CD4-positive, alpha-beta T cell treated with Interleukin-15 for 4 hours (primary cell): ENCODE results near the gene TRMT10B.
"Not testable (repeated sequence)": the region's sequence is repeated elsewhere in the genome, so short reads cannot be mapped to it uniquely, and the experiment has no call there.

Source experiments
- DNase-seq: peaks from one replicate; pipeline ENCODE4 v3.0.0-alpha.2; 2020; ENCODE audit warnings: low spot score

Gene TRMT10B

DNA sequence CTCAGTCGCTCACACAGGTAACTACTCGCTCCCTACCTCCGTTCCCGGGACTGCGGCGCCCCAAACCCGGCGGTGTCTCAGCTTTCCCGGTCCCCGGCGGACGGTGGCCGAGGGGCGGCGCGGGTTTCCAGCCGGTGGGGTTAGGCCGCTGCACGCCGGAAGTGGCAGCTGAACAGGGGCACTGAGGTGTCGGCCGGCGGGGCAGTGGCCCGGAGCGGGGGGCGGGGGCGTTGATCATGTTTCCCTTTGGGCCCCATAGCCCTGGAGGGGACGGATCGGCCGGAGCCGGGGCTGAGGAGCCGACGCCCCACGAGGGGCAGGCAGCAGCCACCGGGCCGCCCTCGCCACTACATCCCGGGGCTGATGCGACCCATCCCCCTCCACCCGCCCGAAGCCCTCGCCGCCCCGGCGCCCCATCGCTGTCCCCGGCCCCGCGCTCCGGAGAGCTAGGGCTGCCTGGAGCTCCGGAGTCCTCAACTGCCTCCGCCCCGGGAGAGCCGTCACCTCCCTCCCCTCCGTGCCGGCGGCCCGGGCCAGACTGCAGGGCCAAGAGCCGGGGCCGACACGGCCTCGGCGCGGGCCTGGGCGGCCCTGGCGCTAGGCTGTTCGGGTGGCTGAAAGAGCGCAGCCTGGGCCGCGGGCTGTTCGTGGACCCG is 47.2 kb downstream of the TRMT10B start, which contains the start of gene DCAF10:
TSS of gene DCAF10 (plus strand) at position 167 of the 656 bp plus-strand sequence. CDS start at position 237, 70 bp downstream.
- peak; percentile 89 for DNase-seq

DNA sequence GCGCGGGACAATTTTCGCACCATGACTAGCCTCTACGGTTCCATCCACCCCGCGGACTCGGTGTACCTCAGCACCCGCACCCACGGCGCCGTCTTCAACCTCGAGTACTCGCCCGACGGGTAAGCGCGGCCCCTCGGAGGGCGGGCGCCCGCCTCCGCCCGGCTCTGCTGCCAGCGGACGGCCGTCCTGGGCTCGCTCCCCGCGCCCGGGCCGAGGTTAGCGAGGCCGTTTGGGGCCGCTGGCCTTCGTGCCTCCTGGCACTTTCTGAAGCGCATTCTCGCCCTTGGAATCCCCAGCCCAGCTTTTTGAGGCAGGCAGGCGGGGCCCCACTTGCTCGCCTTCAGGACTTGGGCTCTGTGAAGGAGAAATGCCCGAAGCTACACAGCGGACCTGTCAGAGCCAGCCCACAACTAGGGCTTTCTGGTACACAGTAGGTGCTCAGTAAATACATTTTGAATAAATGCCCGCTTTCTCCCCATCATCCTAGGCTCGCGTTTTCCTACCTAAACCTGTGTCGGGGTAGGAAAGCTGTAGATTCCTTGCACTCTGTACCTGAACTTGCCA is 47.8 kb downstream of the TRMT10B start:
- no peak for DNase-seq

DNA sequence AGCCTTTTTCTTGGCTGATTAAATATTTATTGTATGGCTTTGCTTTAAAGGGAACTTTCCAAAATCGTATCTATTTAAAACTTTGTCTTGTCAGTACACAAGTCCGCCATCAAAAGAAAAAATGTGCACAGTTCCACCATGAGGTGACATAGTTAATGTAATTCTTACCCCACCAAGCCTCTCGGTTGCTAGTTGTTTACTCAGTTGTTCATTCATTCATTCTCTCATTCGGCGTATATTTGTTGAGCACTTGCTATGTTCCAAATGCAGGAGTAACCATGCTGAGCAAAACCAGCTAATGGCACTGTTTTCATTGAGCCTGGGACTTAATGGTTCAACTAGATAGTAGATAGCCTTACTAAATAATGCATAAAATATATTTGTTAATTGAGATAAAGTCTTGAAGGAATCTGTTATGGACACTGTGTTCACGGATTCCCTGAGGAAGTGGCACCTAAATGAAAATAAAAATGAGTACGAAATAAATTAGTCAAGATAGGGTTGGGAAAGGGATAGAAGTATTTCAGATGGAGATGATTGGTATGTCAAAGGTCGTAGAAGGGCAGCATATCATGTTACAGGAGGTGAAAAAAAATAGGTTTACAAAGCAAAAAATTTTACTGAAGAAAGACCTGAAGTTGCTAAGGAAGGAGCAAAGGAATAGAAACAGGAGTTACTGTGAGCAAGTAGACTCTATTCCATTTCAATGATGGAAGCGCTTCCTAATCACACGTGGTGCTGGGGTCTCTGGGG is 48.5 kb downstream of the TRMT10B start:
- no peak for DNase-seq

DNA sequence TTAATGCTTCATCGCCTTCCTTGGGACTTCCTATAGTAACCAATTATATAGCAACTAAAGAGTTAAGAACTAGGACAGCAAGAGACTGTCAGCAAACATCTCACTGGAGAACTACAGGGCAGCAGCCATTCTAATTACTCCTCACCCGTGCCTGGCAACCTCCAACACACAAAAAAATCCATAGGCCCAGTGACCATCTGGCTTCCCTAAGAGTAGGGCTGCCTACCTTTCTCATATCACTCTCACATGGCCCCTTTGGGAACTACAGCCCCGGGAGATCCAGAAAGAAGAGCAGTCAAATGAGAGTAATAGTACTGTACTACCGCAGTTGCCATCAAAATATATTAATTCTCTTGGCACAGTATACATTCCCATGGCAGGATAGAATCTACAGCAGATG is 52.7 kb downstream of the TRMT10B start:
- no peak for DNase-seq

DNA sequence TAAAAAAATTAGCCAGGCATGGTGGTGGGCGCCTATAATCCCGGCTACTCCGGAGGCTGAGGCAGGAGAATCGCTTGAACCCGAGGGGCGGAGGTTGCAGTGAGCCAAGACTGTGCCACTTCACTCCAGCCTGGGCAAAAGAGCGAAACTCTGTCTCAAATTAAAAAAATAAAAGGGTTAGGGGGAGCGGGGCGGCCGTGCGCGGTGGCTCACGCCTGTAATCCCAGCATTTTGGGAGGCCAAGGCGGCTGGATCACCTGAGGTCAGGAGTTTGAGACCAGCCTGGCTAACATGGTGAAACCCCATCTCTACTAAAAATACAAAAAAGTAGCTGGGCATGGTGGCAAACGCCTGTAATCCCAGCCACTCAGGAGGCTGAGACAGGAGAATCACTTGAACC is 56.1 kb downstream of the TRMT10B start:
- not testable (repeated sequence) for DNase-seq

DNA sequence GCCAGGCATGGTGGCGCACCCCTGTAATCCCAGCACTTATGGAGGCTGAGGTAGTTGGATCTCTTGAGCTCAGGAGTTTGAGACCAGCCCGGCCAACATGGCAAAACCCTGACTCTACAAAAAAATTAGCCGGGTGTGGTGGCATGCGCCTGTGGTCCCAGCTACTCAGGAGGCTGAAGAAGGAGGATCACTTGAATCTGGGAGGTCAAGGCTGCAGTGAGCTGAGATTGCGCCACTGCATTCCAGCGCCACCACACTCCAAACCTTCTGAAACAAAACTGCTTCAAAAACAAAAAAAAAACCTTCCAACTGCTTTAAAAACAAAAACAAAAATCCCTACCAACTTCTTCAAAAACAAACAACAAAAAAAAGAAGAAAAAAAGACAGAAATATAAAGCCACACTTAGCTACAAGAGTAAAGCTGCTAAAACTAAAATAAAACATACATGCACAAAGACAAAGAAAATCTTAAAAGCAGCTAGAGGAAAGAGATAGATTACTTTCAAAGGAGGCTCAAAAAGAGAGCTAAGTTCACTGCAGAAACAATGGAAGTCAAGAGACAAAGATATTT is 58.4 kb downstream of the TRMT10B start:
- DNase-seq, result no peak

DNA sequence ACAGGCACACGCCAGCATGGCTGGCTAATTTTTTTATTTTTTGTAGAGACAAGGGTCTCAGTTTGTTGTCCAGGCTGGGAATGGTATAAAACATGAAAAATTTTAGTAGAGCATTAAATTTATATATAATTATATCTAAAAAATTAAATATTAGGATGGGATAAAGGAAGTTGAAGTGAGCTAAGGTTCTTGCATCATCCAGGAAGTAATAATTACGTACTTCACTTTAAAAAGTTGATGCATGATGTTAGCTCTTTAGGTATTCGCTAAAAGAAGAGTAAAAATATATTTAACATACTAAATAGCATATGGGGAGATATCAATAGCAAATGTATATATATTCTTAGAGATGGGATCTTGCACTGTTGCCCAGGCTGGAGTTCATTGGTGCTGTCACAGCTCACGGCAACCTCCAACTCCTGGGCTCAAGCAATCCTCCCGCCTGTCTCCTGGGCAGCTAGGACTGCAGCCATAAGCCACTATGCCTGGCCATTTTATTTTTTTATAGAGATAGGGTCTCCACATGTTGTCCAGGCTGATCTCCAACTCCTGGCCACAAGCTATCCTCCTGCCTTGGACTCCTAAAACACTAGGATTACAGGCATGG is 59.3 kb downstream of the TRMT10B start:
- DNase-seq, result no peak

DNA sequence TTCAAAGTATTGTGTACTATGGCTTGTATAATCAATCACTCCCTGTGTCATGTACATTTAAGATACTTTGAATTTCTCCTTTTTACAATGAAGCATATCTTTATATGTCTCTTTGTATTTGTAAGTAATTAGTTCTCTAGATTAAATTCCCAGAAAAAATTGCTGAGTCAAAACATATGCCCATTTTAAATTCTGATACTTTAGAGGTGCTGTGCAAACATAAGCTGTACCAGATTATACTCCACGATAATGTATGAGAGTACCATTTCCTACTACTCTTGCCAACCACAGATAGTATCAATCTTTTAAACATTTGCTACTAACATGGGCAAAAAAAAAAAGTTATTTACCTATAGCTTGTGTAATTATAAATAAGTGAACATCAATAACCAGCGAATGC is 65.2 kb downstream of the TRMT10B start:
- DNase-seq, result no peak

DNA sequence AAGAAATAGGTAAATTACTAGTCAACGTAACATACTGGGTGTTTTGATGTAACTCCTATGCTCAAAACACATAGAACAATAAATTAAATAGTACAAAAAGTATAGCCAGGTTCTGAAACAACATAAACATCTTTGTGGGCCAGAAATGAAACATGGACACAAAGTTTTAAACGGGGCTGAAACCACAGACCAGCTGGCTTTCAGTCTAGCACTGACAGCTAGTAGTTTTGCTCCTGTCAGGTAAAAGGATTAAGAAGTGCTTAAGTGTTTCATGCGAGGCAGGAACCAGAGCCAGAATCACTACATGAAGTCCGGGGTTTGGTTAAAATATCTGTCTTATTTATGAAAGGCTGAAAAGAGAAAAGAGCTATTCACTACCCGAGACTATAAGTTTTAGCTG is 66.5 kb downstream of the TRMT10B start:
- no peak for DNase-seq

DNA sequence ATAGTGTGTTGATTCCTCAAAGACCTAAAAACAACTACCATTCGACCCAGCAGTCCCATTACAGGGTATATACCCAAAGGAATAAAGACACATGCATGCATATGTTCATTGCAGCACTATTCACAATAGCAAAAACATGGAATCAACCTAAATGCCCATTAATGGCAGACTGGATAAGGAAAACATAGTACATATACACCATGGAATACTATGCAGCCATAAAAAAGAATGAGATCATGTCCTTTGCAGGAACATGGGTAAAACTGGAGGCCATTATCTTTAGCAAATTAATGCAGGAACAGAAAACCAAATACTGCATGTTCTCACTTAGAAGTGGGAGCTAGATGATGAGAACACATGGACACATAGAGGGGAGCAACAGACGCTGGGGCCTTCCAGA is 71.6 kb downstream of the TRMT10B start:
- DNase-seq, result not testable (repeated sequence)

DNA sequence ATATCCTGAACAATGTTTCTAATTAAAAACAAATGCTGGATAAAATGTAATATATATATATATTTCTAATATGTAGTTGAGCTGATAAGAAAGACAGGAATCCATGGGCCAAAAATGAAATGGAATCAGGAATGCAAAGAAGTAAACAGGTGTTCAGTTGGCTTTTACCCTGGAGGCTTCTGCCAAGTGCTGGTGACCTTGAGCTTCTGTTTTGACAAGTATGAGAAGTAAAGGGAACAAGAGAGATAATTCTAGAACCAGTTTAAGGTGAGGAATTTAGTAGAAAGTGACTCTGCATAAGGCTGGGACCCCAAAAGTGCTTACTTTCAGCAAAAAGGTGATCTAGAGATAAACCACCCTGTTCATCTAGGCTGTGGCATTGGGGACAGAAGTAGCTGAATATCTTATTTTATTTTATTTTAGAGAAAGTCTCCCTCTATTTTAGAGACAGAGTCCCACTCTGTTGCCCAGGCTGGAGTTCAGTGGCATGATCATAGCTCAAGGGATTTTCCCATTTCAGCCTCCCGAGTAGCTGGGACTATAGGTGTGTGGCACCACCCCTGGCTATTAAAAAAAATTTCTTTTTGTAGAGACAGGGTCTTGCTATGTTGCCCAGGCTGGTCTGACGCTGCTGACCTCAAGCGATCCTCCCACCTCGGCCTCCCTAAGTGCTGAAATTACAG is 74.0 kb downstream of the TRMT10B start:
- no peak for DNase-seq
